ENCODE results near the gene SLC44A5. TPM values are rescaled to one million over a fixed set of nuclear protein-coding genes. Genes with fewer than 3 reads are reported as not detected.
A peak's percentile ranks its signal among the peaks of the same experiment; 100 is the strongest.

Gene SLC44A5
- total and polyA plus RNA-seq, 2 experiments from 2014 or later, result 3.3 to 11.7 TPM

GRCh38 chr1:75471252-75471651 lies 139.7 kb downstream of the SLC44A5 start:
- Mint-ChIP-seq H3K27ac (no peak overlapping the region; the same call in 1 of the 2 replicates), H3K4me3 (no peak overlapping the region), H3K27me3 (ENCODE audit: insufficient read depth, low read depth, poor library complexity) (no peaks in the 10 kb centered on the region), H3K4me1 (no peaks in the 10 kb centered on the region), H3K36me3 (ENCODE audit: low read depth) (peaks cover 2% of the 10 kb centered on the region; the same call in 1 of the 3 replicates), H3K9me3 (peaks cover 11% of the 10 kb centered on the region; the same call in 2 of the 3 replicates)
- H3K4me3 ChIP-seq, result no peak overlapping the region
- no peak overlapping the region for H3K4me2 ChIP-seq
- peak; percentile 4 for DNase-seq (ENCODE audit: low spot score)
- TF ChIP-seq POLR2AphosphoS5 (IDR thresholded peaks at IDR 0.05; ENCODE audit: low read depth) (no peak), ETS1 (IDR thresholded peaks at IDR 0.05) (no peak), CTCF (conservative IDR thresholded peaks at IDR 0.05; ENCODE audit: low read depth in 2 of 2) (no peak), ZNF331 (CRISPR knock-in tag; IDR thresholded peaks at IDR 0.05; ENCODE audit: low read depth) (no peak), NANOG (IDR thresholded peaks at IDR 0.05; ENCODE audit: borderline replicate concordance) (no peak), STAT1 (IDR thresholded peaks at IDR 0.05; ENCODE audit: unreplicated experiment) (no peak)
- no peaks in the 10 kb centered on the region for H3K4me1 ChIP-seq (ENCODE audit: insufficient read depth)
- no peaks in the 10 kb centered on the region for H4K20me1 ChIP-seq (replicated peaks; ENCODE audit: insufficient read depth)
- no peaks in the 10 kb centered on the region for H3K36me3 ChIP-seq (ENCODE audit: insufficient read depth)
- ATAC-seq, result no peak
- H3K27me3 ChIP-seq (ENCODE audit: insufficient read depth), result no peaks in the 10 kb centered on the region
- H2AFZ ChIP-seq, result no peak overlapping the region
- no peaks in the 10 kb centered on the region for H3K79me2 ChIP-seq (replicated peaks; ENCODE audit: insufficient read depth)
- no peak overlapping the region for H3K27ac ChIP-seq (ENCODE audit: low read depth)
- no peaks in the 10 kb centered on the region for H3K9me2 ChIP-seq (ENCODE audit: insufficient read depth)
- no peaks in the 10 kb centered on the region for H3F3A ChIP-seq (replicated peaks; ENCODE audit: low read depth)

- Histone ChIP-seq H3K4me3 (no peak overlapping the region), H3K4me2 (no peak overlapping the region), H3K27ac (ENCODE audit: low read depth) (no peak overlapping the region), H2AFZ (no peak overlapping the region), H3F3A (replicated peaks; ENCODE audit: low read depth) (no peaks in the 10 kb centered on the region), H3K79me2 (replicated peaks; ENCODE audit: insufficient read depth) (no peaks in the 10 kb centered on the region), H4K20me1 (replicated peaks; ENCODE audit: insufficient read depth) (no peaks in the 10 kb centered on the region), H3K36me3 (ENCODE audit: insufficient read depth) (no peaks in the 10 kb centered on the region), H3K9me2 (ENCODE audit: insufficient read depth) (no peaks in the 10 kb centered on the region), H3K4me1 (ENCODE audit: insufficient read depth) (no peaks in the 10 kb centered on the region), H3K27me3 (ENCODE audit: insufficient read depth) (no peaks in the 10 kb centered on the region)
- Mint-ChIP-seq H3K4me3 (no peak overlapping the region), H3K9me3 (peaks cover 3% of the 10 kb centered on the region; the same call in 2 of the 3 replicates), H3K27ac (no peak overlapping the region), H3K27me3 (ENCODE audit: insufficient read depth, low read depth, poor library complexity) (no peaks in the 10 kb centered on the region), H3K4me1 (no peaks in the 10 kb centered on the region), H3K36me3 (ENCODE audit: low read depth) (no peaks in the 10 kb centered on the region)
- DNase-seq (ENCODE audit: low spot score), result no peak
- no peak for ATAC-seq
- TF ChIP-seq POLR2AphosphoS5 (IDR thresholded peaks at IDR 0.05; ENCODE audit: low read depth) (no peak), ZNF462 (CRISPR knock-in tag; IDR thresholded peaks at IDR 0.05) (no peak), EZH2 (IDR thresholded peaks at IDR 0.05; ENCODE audit: low read depth, unreplicated experiment) (no peak), EZH2phosphoT487 (IDR thresholded peaks at IDR 0.05; ENCODE audit: unreplicated experiment) (no peak), ETS1 (IDR thresholded peaks at IDR 0.05) (no peak), CREB1 (CRISPR knock-in tag; IDR thresholded peaks at IDR 0.05; ENCODE audit: low read depth) (no peak), JUNB (IDR thresholded peaks at IDR 0.05; ENCODE audit: unreplicated experiment) (no peak)
Measured at GRCh38 chr1:75470448-75470847, 140.5 kb downstream of the SLC44A5 start.
